Spleen (tissue), 11 donors: Measurements from ENCODE around the gene LGMN. TPM values are rescaled to one million over a fixed set of nuclear protein-coding genes. Genes with fewer than 3 reads are reported as not detected.
A peak's percentile ranks its signal among the peaks of the same experiment; 100 is the strongest.

ENCODE experiments used
- DNase-seq: peaks from one replicate; pipeline ENCODE4 v3.0.0-alpha.2; 2020
- H3K27ac ChIP-seq, 8 donors: fragments of 200-600 bp; sonication (generic) in 7 of 8; 1 replicate in 4 of 8; 2 replicates in 4 of 8; pipeline versions ENCODE4 v1.5.0 to v1.8.0; 2016 to 2021; ENCODE audit warnings: inconsistent platforms in 4 of 8, mild to moderate bottlenecking in 4 of 8, moderate library complexity in 1 of 8
- H3K27me3 ChIP-seq, 7 donors: fragments of 200-600 bp; sonication (generic) in 6 of 7; replicated peaks in 1 of 7; 1 replicate in 4 of 7; 2 replicates in 3 of 7; pipeline versions ENCODE4 v1.5.0 to v1.8.0; 2016 to 2021; ENCODE audit warnings: inconsistent platforms in 3 of 7, mild to moderate bottlenecking in 1 of 7
- H3K36me3 ChIP-seq, 6 donors: fragments of 200-600 bp; sonication (generic) in 5 of 6; 1 replicate in 4 of 6; 2 replicates in 2 of 6; pipeline versions ENCODE4 v1.5.0 to v1.8.0; 2016 to 2021; ENCODE audit warnings: inconsistent platforms in 2 of 6
- H3K4me1 ChIP-seq, 6 donors: fragments of 200-600 bp; sonication (generic) in 5 of 6; 1 replicate in 3 of 6; 2 replicates in 3 of 6; pipeline versions ENCODE4 v1.5.0 to v1.8.0; 2016 to 2021; ENCODE audit warnings: inconsistent platforms in 3 of 6
- H3K4me3 ChIP-seq, 8 donors: fragments of 200-600 bp; sonication (generic) in 7 of 8; 1 replicate in 4 of 8; 2 replicates in 4 of 8; pipeline versions ENCODE4 v1.5.0 to v1.8.0; 2016 to 2021; ENCODE audit warnings: inconsistent platforms in 4 of 8, mild to moderate bottlenecking in 4 of 8, moderate library complexity in 2 of 8
- H3K9me3 ChIP-seq, 8 donors: fragments of 200-600 bp; sonication (generic) in 7 of 8; 1 replicate in 4 of 8; 2 replicates in 4 of 8; pipeline versions ENCODE4 v1.5.0 to v1.8.0; 2016 to 2021; ENCODE audit warnings: inconsistent platforms in 4 of 8
- POLR2A ChIP-seq, 3 donors: fragments of 450-650 bp; IDR thresholded peaks; one replicate each; pipeline ENCODE4 v1.5.1; 2017; ENCODE audit warnings: antibody characterized with exemption in 3 of 3, mild to moderate bottlenecking in 1 of 3
- POLR2AphosphoS5 ChIP-seq, 3 donors: sonication (generic); formaldehyde crosslinking; IDR thresholded peaks; one replicate each; pipeline ENCODE4 v1.5.1; 2017; ENCODE audit warnings: antibody characterized with exemption in 3 of 3
- WGBS, 5 donors: extraction: QIAGEN DNeasy Blood & Tissue Kit in 3 of 5; methylation state at CpG; one replicate each; pipeline versions ENCODE4 v1.1.5 to v1.1.7; 2013 to 2018; 5-methylcytosine and 5-hydroxymethylcytosine counted together
- intact Hi-C: fragments of 100-400 bp; cut with DNase I; formaldehyde crosslinking; loops from one replicate; pipeline ENCODE4 v1.15.0; 2023; ENCODE audit warnings: low total_unique reads
- polyA plus RNA-seq, 3 donors: library from polyadenylated mRNA; stranded (reverse); fragments of 200-250 nt; gene quantifications; one replicate each; pipeline ENCODE4 v1.2.1, GENCODE V29; 2013
- total RNA-seq, 7 donors: library from RNA; depleted of rRNA in 3 of 7; stranded (reverse); fragments of >200 nt in 3 of 7; fragmentation: NEBNext Ultra II Directional in 4 of 7; extraction: Animal tissue kit (Norgen Biotek cat#: 25700) in 4 of 7; gene quantifications; one replicate each; pipeline versions ENCODE4 v1.1.0 to v1.2.1, GENCODE V29; 2016 to 2021
- TF ChIP-seq, protein P1 (sequence below), 11 experiments: fragments of 200-600 bp in 7 of 11; fragments of 450-650 bp in 4 of 11; sonication (generic) in 4 of 11; IDR thresholded peaks in 8 of 11; conservative IDR thresholded peaks in 3 of 11; 1 replicate in 7 of 11; 2 replicates in 4 of 11; pipeline versions ENCODE4 v1.4.0 to v1.8.0; 2016 to 2021; ENCODE audit warnings: antibody characterized with exemption in 11 of 11, inconsistent platforms in 4 of 11, mild to moderate bottlenecking in 1 of 11
- donor health status: healthy with polysubstance abuse.
- donor health status: DM: no; HTN: no; CAD: no; lungs with moderate emphysema.
- donor health status: DM: no; HTN: no; CAD: no.
- donor health status: Bipolar disorder and iron deficiency.
- donor health status: healthy.
- donor health status: DM: no; HTN: no; CAD: no.
- donor health status: DM: yes; HTN: yes; CAD: no.

Gene LGMN
- total and polyA plus RNA-seq, 10 donors = 56.6 to 270 (median 196) TPM

DNA sequence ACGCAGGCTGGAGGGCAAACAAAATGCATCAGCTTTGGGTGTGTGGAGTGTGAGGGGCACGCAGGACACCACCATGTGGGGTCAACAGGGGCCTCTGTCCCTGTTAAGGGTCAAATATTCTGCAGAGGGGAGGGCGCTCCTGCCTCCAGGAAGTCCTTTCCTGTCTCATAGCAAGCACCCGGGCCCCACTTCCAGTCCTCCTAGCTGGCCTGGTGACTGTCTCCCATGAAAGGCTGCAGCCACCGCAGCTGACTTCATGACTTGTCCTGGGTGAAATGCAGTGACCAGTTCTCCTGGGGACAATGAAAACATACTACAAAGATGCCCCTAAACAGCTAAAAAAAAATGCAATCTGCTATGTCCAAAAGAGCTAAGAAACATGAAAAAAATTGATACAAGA, 53.6 kb downstream of the LGMN start:
- H3K9me3 ChIP-seq = no peaks in the 10 kb centered on the region
- intact Hi-C loops = no loop called here
- no peak for TF ChIP-seq POLR2AphosphoS5 (IDR thresholded peaks at IDR 0.05)
- TF ChIP-seq, protein P1, sequence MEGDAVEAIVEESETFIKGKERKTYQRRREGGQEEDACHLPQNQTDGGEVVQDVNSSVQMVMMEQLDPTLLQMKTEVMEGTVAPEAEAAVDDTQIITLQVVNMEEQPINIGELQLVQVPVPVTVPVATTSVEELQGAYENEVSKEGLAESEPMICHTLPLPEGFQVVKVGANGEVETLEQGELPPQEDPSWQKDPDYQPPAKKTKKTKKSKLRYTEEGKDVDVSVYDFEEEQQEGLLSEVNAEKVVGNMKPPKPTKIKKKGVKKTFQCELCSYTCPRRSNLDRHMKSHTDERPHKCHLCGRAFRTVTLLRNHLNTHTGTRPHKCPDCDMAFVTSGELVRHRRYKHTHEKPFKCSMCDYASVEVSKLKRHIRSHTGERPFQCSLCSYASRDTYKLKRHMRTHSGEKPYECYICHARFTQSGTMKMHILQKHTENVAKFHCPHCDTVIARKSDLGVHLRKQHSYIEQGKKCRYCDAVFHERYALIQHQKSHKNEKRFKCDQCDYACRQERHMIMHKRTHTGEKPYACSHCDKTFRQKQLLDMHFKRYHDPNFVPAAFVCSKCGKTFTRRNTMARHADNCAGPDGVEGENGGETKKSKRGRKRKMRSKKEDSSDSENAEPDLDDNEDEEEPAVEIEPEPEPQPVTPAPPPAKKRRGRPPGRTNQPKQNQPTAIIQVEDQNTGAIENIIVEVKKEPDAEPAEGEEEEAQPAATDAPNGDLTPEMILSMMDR (IDR thresholded peaks at IDR 0.05 in 8 of 11, conservative IDR thresholded peaks at IDR 0.05 in 3 of 11) = no peak
- no peak for TF ChIP-seq POLR2A (IDR thresholded peaks at IDR 0.05)
- H3K36me3 ChIP-seq = peaks cover 0 to 20% (median 9%) of the 10 kb centered on the region in 6 donors
- peak; percentile 72 for DNase-seq
- no peak overlapping the region for H3K27ac ChIP-seq
- WGBS, 5 donors = 59 to 79% (median 72%) methylated on average over 5 of the region's 5 CpGs
- no peak overlapping the region for H3K4me3 ChIP-seq
- H3K4me1 ChIP-seq = peaks cover 9 to 80% (median 43%) of the 10 kb centered on the region in 6 donors
- H3K27me3 ChIP-seq = no peaks in the 10 kb centered on the region

DNA sequence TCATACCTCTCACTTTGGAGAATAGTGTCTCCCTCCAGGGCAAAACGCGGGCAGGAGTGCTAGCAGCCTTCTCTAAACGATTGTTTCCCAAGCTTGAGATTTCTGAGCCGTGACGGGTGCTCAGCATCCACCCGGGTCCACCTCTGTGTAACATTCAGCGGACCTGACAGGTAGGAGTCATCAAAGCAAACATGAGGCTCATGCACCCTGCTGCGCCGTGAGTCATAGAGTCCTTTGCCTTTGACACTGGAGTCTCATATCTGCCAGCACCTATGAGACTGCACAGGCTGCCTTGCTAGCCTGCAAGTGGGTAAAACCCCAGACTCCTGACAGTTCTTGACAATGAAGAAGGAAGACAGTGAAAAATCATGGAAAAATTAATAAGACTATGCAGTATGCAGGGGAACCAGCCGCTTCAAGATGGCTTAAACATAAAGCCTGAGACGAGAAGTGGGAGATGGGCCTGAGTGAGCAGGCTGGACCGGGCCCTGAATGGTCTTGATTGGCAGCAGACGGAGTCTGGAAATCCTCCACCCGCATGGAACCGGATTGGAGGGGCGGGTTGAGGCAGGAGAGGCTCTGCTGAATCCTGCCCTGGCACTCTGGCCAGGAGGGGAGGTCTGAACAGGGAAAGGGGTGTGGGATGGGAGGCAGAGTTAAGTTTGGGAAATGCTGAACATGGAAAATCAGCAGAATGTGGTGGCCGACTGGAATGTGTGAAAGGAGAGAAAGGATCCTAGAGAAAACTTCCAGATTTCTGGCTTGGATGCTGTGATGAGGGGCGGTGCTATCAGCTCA, 54.2 kb downstream of the LGMN start:
- Histone ChIP-seq H3K4me1 (peaks cover 9 to 74% (median 42%) of the 10 kb centered on the region in 6 donors), H3K9me3 (no peaks in the 10 kb centered on the region), H3K4me3 (no peak overlapping the region), H3K36me3 (peaks cover 0 to 26% (median 9%) of the 10 kb centered on the region in 6 donors), H3K27ac (no peak overlapping the region), H3K27me3 (no peaks in the 10 kb centered on the region)
- intact Hi-C loops = no loop called here
- WGBS, 5 donors = 78 to 90% (median 87%) methylated on average over 18 of the region's 18 CpGs
- DNase-seq = peak; percentile 67
- TF ChIP-seq POLR2AphosphoS5 (IDR thresholded peaks at IDR 0.05) = peak in 2 of 3 donors; percentile 18 to 56
- TF ChIP-seq, protein P1 (IDR thresholded peaks at IDR 0.05 in 8 of 11, conservative IDR thresholded peaks at IDR 0.05 in 3 of 11) = no peak
- TF ChIP-seq POLR2A (IDR thresholded peaks at IDR 0.05) = no peak

DNA sequence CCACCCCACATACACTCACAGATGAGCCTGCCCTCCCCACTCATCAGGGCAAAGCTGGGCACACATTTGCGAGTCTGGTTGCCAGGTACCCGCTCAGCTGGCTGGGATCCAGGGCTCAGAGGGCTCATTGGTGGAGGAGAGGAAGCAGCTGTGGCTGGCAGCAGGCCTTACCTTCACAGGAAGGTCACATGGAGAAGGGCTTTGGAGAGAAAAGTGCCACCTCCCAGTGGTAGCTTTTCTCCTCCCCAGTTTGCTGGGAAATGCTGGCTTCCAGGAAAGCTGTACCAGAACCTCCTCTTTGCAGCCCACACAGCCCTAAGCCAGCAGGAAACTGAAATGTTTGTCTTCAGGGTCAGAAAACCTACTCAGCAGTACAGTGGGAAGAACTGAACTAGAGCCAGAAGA, 55.6 kb downstream of the LGMN start:
- 3 to 15% (median 8%) methylated on average over 2 of the region's 2 CpGs; no CpG with 5 or more reads in 1 of the 5 donors for WGBS, 5 donors
- H3K4me3 ChIP-seq = no peak overlapping the region
- peak; percentile 89 for DNase-seq
- peak; percentile 58 to 84 (median 82) for TF ChIP-seq POLR2AphosphoS5 (IDR thresholded peaks at IDR 0.05)
- TF ChIP-seq POLR2A (IDR thresholded peaks at IDR 0.05) = no peak
- peak overlapping the region in 6 of 8 donors; percentile 26 to 58 (median 44) for H3K27ac ChIP-seq
- H3K9me3 ChIP-seq = no peaks in the 10 kb centered on the region
- intact Hi-C loops = no loop called here
- H3K4me1 ChIP-seq = peaks cover 9 to 60% (median 34%) of the 10 kb centered on the region in 6 donors
- no peaks in the 10 kb centered on the region for H3K27me3 ChIP-seq
- H3K36me3 ChIP-seq = peaks cover 0 to 40% (median 22%) of the 10 kb centered on the region in 6 donors

DNA sequence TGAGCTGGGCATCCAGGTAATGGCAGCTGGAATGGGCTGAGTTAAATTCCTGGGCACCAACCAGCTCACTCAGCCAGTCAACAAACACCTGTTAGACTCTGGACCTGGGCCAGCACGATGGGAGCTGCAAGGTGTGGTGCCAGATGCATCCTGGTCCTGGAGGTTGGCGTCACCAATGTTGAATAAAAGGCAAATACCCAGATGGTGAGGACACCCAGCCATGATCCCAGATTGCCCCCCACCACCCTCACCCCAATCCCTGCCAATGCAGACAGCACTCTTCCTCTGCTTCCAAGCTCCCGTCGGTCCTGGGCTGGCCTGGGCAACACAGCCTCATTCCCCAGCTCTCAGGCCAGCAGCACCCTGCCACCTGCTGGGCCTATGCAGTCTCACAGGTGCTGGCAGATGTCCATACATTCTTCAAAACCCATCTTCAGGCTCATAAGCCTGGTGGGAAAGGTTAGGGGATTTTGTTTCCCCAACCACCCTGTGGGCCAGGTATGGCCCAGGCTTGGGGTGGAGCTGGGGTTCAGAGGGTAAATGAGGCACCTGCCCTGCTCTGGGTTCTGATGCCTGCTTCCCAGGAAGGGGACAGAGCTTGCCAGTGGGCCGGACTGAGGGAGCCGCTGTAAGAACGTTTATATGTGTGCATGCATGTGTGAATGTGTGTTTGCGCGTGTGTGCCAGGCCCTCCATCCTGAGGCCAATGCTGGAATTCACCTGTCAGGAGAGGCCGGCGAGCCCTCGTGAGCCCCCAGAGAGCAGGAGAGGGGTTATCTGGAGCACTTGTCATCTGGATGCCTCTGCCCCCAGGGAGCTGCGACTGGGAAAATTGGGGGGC, 58.0 kb downstream of the LGMN start:
- 70 to 83% (median 77%) methylated on average over 12 to 13 of the region's 13 CpGs for WGBS, 5 donors
- TF ChIP-seq, protein P1 (IDR thresholded peaks at IDR 0.05 in 8 of 11, conservative IDR thresholded peaks at IDR 0.05 in 3 of 11) = peak in 5 of 11 experiments; percentile 19 to 56 (median 46)
- TF ChIP-seq POLR2A (IDR thresholded peaks at IDR 0.05) (no peak), POLR2AphosphoS5 (IDR thresholded peaks at IDR 0.05) (peak in 2 of 3 donors; percentile 47 to 69)
- Histone ChIP-seq H3K4me3 (no peak overlapping the region), H3K36me3 (peaks cover 0 to 64% (median 46%) of the 10 kb centered on the region in 6 donors), H3K4me1 (peaks cover 9 to 46% (median 31%) of the 10 kb centered on the region in 6 donors), H3K27ac (peak overlapping the region in 1 of 8 donors; percentile 11), H3K9me3 (no peaks in the 10 kb centered on the region), H3K27me3 (no peaks in the 10 kb centered on the region)
- intact Hi-C loops = no loop called here
- DNase-seq = peak; percentile 73
